HepG2 (cell line): ENCODE data around the gene UBE2D3. TPM values are rescaled to one million over a fixed set of nuclear protein-coding genes. Genes with fewer than 3 reads are reported as not detected.
A peak's percentile ranks its signal among the peaks of the same experiment; 100 is the strongest.

ENCODE experiments used
- ATAC-seq: fragments of 200-7000 bp; cut with Tn5 transposase; 3 replicates; pipeline ENCODE4 v1.9.1; 2020; ENCODE audit warnings: mild to moderate bottlenecking, moderate library complexity
- BruUV-seq: library from RNA; stranded (reverse); fragments of 400-500 nt; replicated peaks from 2 replicates; lab custom pipeline; 2021; lab: Mats Ljungman, UMichigan
- CTCF ChIA-PET: fragments of 300-600 bp; formaldehyde crosslinking; extraction: SDS; loops from one replicate; lab custom pipeline; 2021; ENCODE audit warnings: low total read pairs, inconsistent platforms, low intra/inter-chr PET ratio; lab: Yijun Ruan, JAX
- POLR2A ChIA-PET: fragments of 350-600 bp; sonication (Branson Sonifier 250); formaldehyde crosslinking; loops from one replicate; lab custom pipeline; 2020; ENCODE audit warnings: antibody characterized with exemption, inconsistent platforms; lab: Yijun Ruan, JAX
- DNase-seq: peaks from one replicate; pipeline ENCODE4 v3.0.0-alpha.2; 2015; ENCODE audit warnings: low spot score
- FAIRE-seq: peaks from 3 replicates; lab custom pipeline; 2011; peaks lifted over from hg19 to GRCh38; lab: Jason Lieb, UNC
- H2AFZ ChIP-seq: one replicate; pipeline ENCODE4 v1.6.1; 2011; ENCODE audit warnings: low read length, inconsistent platforms
- H3K27ac ChIP-seq: fragments of 300-600 bp; 3 replicates; pipeline ENCODE4 v1.8.0; 2011; ENCODE audit warnings: mixed run types, mild to moderate bottlenecking, mixed read lengths, low read length, inconsistent platforms; ENCODE audit not compliant: insufficient read depth; ENCODE audit errors: extremely low read length
- H3K27me3 ChIP-seq, 2 experiments: fragments of 200-600 bp in 1 of 2; 2 replicates in 1 of 2; 3 replicates in 1 of 2; pipeline versions ENCODE4 v1.6.0 to v1.8.0; 2011; ENCODE audit warnings: low read length in 2 of 2, mild to moderate bottlenecking in 2 of 2, moderate library complexity in 2 of 2, inconsistent platforms in 1 of 2; ENCODE audit not compliant: insufficient read depth in 2 of 2, control insufficient read depth in 1 of 2
- H3K36me3 ChIP-seq, 2 experiments: fragments of 200-600 bp in 1 of 2; replicated peaks in 1 of 2; 2 replicates in 1 of 2; 3 replicates in 1 of 2; pipeline versions ENCODE4 v1.5.1 to v1.8.0; 2011; ENCODE audit warnings: low read length in 2 of 2, inconsistent platforms in 1 of 2; ENCODE audit not compliant: insufficient read depth in 2 of 2, control insufficient read depth in 1 of 2
- H3K4me1 ChIP-seq: 2 replicates; pipeline ENCODE4 v1.5.1; 2012; ENCODE audit warnings: low read length, inconsistent platforms; ENCODE audit not compliant: insufficient read depth
- H3K4me2 ChIP-seq: 2 replicates; pipeline ENCODE4 v1.6.0; 2011; ENCODE audit warnings: low read depth, low read length, inconsistent platforms
- H3K4me3 ChIP-seq, 3 experiments: fragments of 200-600 bp in 1 of 3; sonication (generic), shearing (Covaris generic) in 1 of 3; replicated peaks in 1 of 3; 2 replicates each; pipeline ENCODE4 v1.5.1; 2011 to 2016; ENCODE audit warnings: low read length in 3 of 3, inconsistent platforms in 2 of 3, low read depth in 2 of 3, mild to moderate bottlenecking in 2 of 3, control low read depth in 1 of 3, mixed read lengths in 1 of 3; ENCODE audit not compliant: insufficient read depth in 1 of 3
- H3K79me2 ChIP-seq: one replicate; pipeline ENCODE4 v1.6.1; 2011; ENCODE audit warnings: low read length, inconsistent platforms; ENCODE audit not compliant: insufficient read depth
- H3K9ac ChIP-seq: 2 replicates; pipeline ENCODE4 v1.6.0; 2011; ENCODE audit warnings: mild to moderate bottlenecking, low read depth, low read length, inconsistent platforms; ENCODE audit not compliant: insufficient read depth
- H3K9me3 ChIP-seq: 2 replicates; pipeline ENCODE4 v1.5.1; 2012; ENCODE audit warnings: mild to moderate bottlenecking, low read length
- H4K20me1 ChIP-seq: 2 replicates; pipeline ENCODE4 v1.6.0; 2011; ENCODE audit warnings: inconsistent platforms, mild to moderate bottlenecking, low read length, moderate library complexity; ENCODE audit not compliant: insufficient read depth
- EEA1 ChIP-seq: sonication (generic); formaldehyde crosslinking; IDR thresholded peaks from 2 replicates; pipeline ENCODE4 v1.5.1; 2020; ENCODE audit warnings: mild to moderate bottlenecking, missing genetic modification reagents, borderline replicate concordance
- ELF3 ChIP-seq: IDR thresholded peaks from 2 replicates; pipeline ENCODE4 v1.6.1; 2016; ENCODE audit warnings: missing genetic modification reagents, missing compliant biosample characterization
- HNRNPUL1 ChIP-seq: fragments of 200-400 bp; formaldehyde crosslinking; IDR thresholded peaks from 2 replicates; pipeline ENCODE4 v1.6.1; 2017; ENCODE audit warnings: low read depth, mild to moderate bottlenecking, low read length, moderate library complexity
- KAT2B ChIP-seq: fragments of 150-350 bp; IDR thresholded peaks from 2 replicates; pipeline ENCODE4 v1.6.1; 2014; ENCODE audit warnings: low read depth, low read length, borderline replicate concordance
- RBM22 ChIP-seq: fragments of 200-400 bp; formaldehyde crosslinking; optimal IDR thresholded peaks from 2 replicates; pipeline ENCODE3; 2017; ENCODE audit warnings: mild to moderate bottlenecking, low read length, moderate library complexity
- ZFP90 ChIP-seq: sonication (generic); formaldehyde crosslinking; IDR thresholded peaks from 2 replicates; pipeline ENCODE4 v1.8.0; 2022; ENCODE audit warnings: missing genetic modification reagents, mild to moderate bottlenecking, inconsistent platforms, borderline replicate concordance
- WGBS: methylation state at CpG from one replicate; pipeline ENCODE4 v1.1.6; 2017; ENCODE audit warnings: low lambda C conversion rate; 5-methylcytosine and 5-hydroxymethylcytosine counted together
- in situ Hi-C: cut with HindIII; loops from 2 replicates; pipeline ENCODE4 v1.10.0; 2017; ENCODE audit warnings: low pct_unique_long_range_greater_than_20kb; ENCODE audit not compliant: extremely low pct_ligation_motif_present
- intact Hi-C: fragments of 100-400 bp; cut with micrococcal nuclease; formaldehyde crosslinking; loops from one replicate; pipeline ENCODE4 v1.10.0; 2022; ENCODE audit not compliant: unreplicated experiment
- polyA plus RNA-seq, 8 experiments: library from polyadenylated mRNA; depleted of rRNA in 3 of 8; stranded (reverse) in 7 of 8; unstranded in 1 of 8; fragments of >200 nt; fragmentation: Illumina TruSeq in 4 of 8; extraction: Trizol in 4 of 8; gene quantifications; 2 replicates each; pipeline versions ENCODE4 v1.2.1 to v1.2.3, GENCODE V29; 2011 to 2016; ENCODE audit warnings: low read depth in 4 of 8, missing spikeins in 1 of 8, mixed read lengths in 1 of 8; ENCODE audit not compliant: insufficient read depth in 1 of 8
- total RNA-seq, 5 experiments: library from RNA; depleted of rRNA; stranded (reverse); fragments of >200 nt; fragmentation: Illumina TruSeq; extraction: Trizol; gene quantifications; 2 replicates each; pipeline ENCODE4 v1.2.3, GENCODE V29; 2016; ENCODE audit warnings: low read depth in 1 of 5

UBE2D3 gene
- total and polyA plus RNA-seq, 2 of the 13 experiments (the other 11 are each of a cell fraction or from before 2014, with no cell fraction given): 224 to 293 TPM

- H2AFZ ChIP-seq: no peak overlapping the region
- H3K27me3 ChIP-seq: no peaks in the 10 kb centered on the region
- H3K4me3 ChIP-seq: no peak overlapping the region
- no TSS peak for BruUV-seq
- no peak for FAIRE-seq
- peaks cover 91% of the 10 kb centered on the region for H3K79me2 ChIP-seq
- no peak overlapping the region for H3K4me2 ChIP-seq
- H3K27ac ChIP-seq: no peak overlapping the region
- no peak for ATAC-seq
- WGBS: 93% methylated on average over 2 of the region's 2 CpGs
- no peak for TF ChIP-seq ELF3 (CRISPR knock-in tag)
- peak; percentile 86 for TF ChIP-seq RBM22
- H3K9me3 ChIP-seq: no peaks in the 10 kb centered on the region
- peaks cover 53% of the 10 kb centered on the region for H4K20me1 ChIP-seq
- H3K36me3 ChIP-seq: peaks cover 8 to 70% of the 10 kb centered on the region in 2 experiments
- ChIA-PET CTCF (no interaction called here), POLR2A (no interaction called here)
- H3K4me1 ChIP-seq: peaks cover 21% of the 10 kb centered on the region
- no peak for DNase-seq
- intact Hi-C loops (no loop called here), in situ Hi-C loops (no loop called here)
- H3K9ac ChIP-seq: no peak overlapping the region
These were observed 19.3 kb downstream of the UBE2D3 start for GRCh38 chr4:102808009-102808408.

DNA sequence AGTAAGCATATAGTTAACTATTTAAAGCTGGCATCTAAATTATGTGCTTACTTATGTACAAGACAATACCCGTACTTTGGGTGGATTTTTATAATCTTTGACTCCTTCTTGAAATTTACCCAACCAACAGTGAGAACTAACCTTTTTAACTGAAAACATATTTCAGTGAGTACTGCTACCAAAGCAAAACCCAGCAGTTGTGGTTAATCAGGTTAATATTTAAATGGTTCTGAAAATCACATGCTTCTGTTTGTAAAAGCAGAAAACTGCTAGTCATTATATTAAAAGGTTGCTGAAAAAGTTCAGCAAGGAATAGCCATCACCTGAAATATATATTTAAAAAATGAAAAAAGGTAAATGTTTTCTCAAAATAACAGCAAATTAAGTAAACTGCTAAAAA is 20.0 kb downstream of the UBE2D3 start:
- ChIA-PET CTCF (no interaction called here), POLR2A (no interaction called here)
- Histone ChIP-seq H3K27ac (no peak overlapping the region), H3K4me2 (no peak overlapping the region), H3K27me3 (no peaks in the 10 kb centered on the region), H2AFZ (no peak overlapping the region), H3K36me3 (peaks cover 11 to 70% of the 10 kb centered on the region in 2 experiments), H3K9ac (no peak overlapping the region), H3K4me3 (no peak overlapping the region), H4K20me1 (peaks cover 52% of the 10 kb centered on the region), H3K4me1 (peaks cover 21% of the 10 kb centered on the region), H3K9me3 (no peaks in the 10 kb centered on the region), H3K79me2 (peaks cover 88% of the 10 kb centered on the region)
- intact Hi-C loops: no loop called here
- in situ Hi-C loops: no loop called here
- TF ChIP-seq HNRNPUL1 (no peak), EEA1 (CRISPR knock-in tag) (no peak), KAT2B (no peak), ZFP90 (CRISPR knock-in tag) (no peak)
- DNase-seq (no peak), FAIRE-seq (no peak), ATAC-seq (no peak)
- no TSS peak for BruUV-seq
- 85% methylated on average over 1 of the region's 1 CpG for WGBS
